B cell (primary cell): ENCODE data around the gene SLC44A4.

ENCODE experiments used
- CTCF ChIP-seq: fragments of 200-600 bp; IDR thresholded peaks from one replicate; pipeline ENCODE4 v1.8.0; 2022; ENCODE audit warnings: antibody characterized with exemption, mild to moderate bottlenecking
- EZH2 ChIP-seq: IDR thresholded peaks from 2 replicates; pipeline ENCODE4 v1.6.1; 2012; ENCODE audit warnings: borderline replicate concordance, low read depth, mild to moderate bottlenecking, moderate library complexity, low read length; ENCODE audit not compliant: insufficient read depth, poor library complexity, severe bottlenecking

DNA sequence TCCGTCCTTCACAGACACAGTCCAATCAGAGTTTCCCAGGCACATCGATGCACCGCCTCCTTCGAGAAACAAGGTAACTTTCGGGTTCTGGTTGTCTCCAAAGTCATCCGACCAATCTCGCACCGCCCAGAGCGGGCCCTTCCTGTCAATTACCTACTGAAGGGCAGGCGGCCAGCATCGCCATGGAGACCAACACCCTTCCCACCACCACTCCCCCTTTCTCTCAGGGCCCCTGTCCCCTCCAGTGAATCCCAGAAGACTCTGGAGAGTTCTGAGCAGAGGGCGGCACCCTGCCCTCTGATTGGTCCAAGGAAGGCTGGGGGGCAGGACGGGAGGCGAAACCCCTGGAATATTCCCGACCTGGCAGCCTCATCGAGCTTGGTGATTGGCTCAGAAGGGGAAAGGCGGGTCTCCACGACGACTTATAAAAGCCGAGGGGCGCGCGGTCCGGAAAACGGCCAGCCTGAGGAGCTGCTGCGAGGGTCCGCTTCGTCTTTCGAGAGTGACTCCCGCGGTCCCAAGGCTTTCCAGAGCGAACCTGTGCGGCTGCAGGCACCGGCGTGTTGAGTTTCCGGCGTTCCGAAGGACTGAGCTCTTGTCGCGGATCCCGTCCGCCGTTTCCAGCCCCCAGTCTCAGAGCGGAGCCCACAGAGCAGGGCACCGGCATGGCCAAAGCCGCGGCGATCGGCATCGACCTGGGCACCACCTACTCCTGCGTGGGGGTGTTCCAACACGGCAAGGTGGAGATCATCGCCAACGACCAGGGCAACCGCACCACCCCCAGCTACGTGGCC, 51.3 kb downstream of the SLC44A4 start, which contains the start of gene HSPA1B:
- TF ChIP-seq CTCF (no peak), EZH2 (no peak)
